Adrenal gland (tissue), 12 donors: Measurements from ENCODE around the gene ATXN10. TPM values are rescaled to one million over a fixed set of nuclear protein-coding genes. Genes with fewer than 3 reads are reported as not detected.
A peak's percentile ranks its signal among the peaks of the same experiment; 100 is the strongest.

Experiments used
- DNase-seq, 7 donors: peaks; one replicate each; pipeline ENCODE4 v3.0.0-alpha.2; 2019 to 2020
- H3K27ac ChIP-seq, 5 donors: fragments of 200-600 bp; sonication (generic) in 4 of 5; 1 replicate in 3 of 5; 2 replicates in 2 of 5; pipeline versions ENCODE4 v1.5.1 to v1.8.0; 2016 to 2020; ENCODE audit warnings: mild to moderate bottlenecking in 1 of 5
- H3K27me3 ChIP-seq: fragments of 200-600 bp; 2 replicates; pipeline ENCODE4 v1.8.0; 2021
- H3K36me3 ChIP-seq, 2 donors: fragments of 200-600 bp; replicated peaks in 1 of 2; 1 replicate in 1 of 2; 2 replicates in 1 of 2; pipeline versions ENCODE4 v1.5.1 to v1.8.0; 2018 to 2022
- H3K4me1 ChIP-seq, 2 donors: fragments of 200-600 bp; replicated peaks in 1 of 2; 1 replicate in 1 of 2; 2 replicates in 1 of 2; pipeline versions ENCODE4 v1.5.1 to v1.8.0; 2018 to 2021
- H3K4me3 ChIP-seq, 4 donors: fragments of 200-600 bp; sonication (generic) in 3 of 4; one replicate each; pipeline ENCODE4 v1.5.1; 2016 to 2018
- H3K9me3 ChIP-seq, 3 donors: fragments of 200-600 bp; sonication (generic) in 1 of 3; replicated peaks in 1 of 3; 1 replicate in 2 of 3; 2 replicates in 1 of 3; pipeline versions ENCODE4 v1.5.1 to v1.8.0; 2016 to 2021
- CTCF ChIP-seq, 6 experiments: fragments of 450-650 bp in 4 of 6; fragments of 200-600 bp in 2 of 6; sonication (generic) in 1 of 6; IDR thresholded peaks; 1 replicate in 5 of 6; 2 replicates in 1 of 6; pipeline versions ENCODE4 v1.5.1 to v1.8.0; 2016 to 2021; ENCODE audit warnings: antibody characterized with exemption in 6 of 6, mild to moderate bottlenecking in 2 of 6, moderate library complexity in 1 of 6
- POLR2A ChIP-seq, 2 donors: fragments of 450-650 bp; IDR thresholded peaks; one replicate each; pipeline ENCODE4 v1.6.1; 2017; ENCODE audit warnings: antibody characterized with exemption in 2 of 2, mild to moderate bottlenecking in 2 of 2, moderate library complexity in 1 of 2
- WGBS, 4 donors: extraction: QIAGEN DNeasy Blood & Tissue Kit in 2 of 4; methylation state at CpG; one replicate each; pipeline versions ENCODE4 v1.1.5 to v1.1.7; 2013 to 2017; 5-methylcytosine and 5-hydroxymethylcytosine counted together
- intact Hi-C, 2 donors: fragments of 100-400 bp; cut with DNase I; formaldehyde crosslinking; loops; one replicate each; pipeline versions ENCODE4 v1.14.1 to v1.15.0; 2022 to 2023
- polyA plus RNA-seq, 3 donors: library from polyadenylated mRNA; stranded (reverse); fragments of 200-250 nt in 2 of 3; fragments of 350-450 nt in 1 of 3; fragmentation: Illumina TruSeq in 1 of 3; extraction: RNeasy Lipid Tissue Mini Kit (QIAGEN cat#74804) in 1 of 3; gene quantifications; one replicate each; pipeline ENCODE4 v1.2.3, GENCODE V29; 2013 to 2014
- total RNA-seq, 9 donors: library from RNA; depleted of rRNA in 4 of 9; stranded (reverse); fragments of >200 nt in 4 of 9; fragments of 120-200 nt in 1 of 9; fragmentation: NEBNext Ultra II Directional in 1 of 9; extraction: Animal tissue kit (Norgen Biotek cat#: 25700) in 1 of 9; gene quantifications; one replicate each; pipeline versions ENCODE4 v1.1.0 to v1.2.4, GENCODE V29; 2013 to 2023
- donor health status: healthy with polysubstance abuse.
- donor health status: Bipolar disorder and iron deficiency.
- donor health status: DM: yes; HTN: yes; CAD: no.
- donor health status: DM: no; HTN: no; CAD: no.
- donor health status: DM: no; HTN: no; CAD: no.
- donor health status: DM: yes; HTN: yes; CAD: no.

Gene ATXN10
- total and polyA plus RNA-seq, 12 donors: 21.2 to 306 (median 165) TPM

GRCh38 chr22:45743687-45744086, 72.1 kb downstream of the ATXN10 start:
- 75 to 83% (median 81%) methylated on average over 1 of the region's 1 CpG; no CpG with 5 or more reads in 1 of the 4 donors for WGBS, 4 donors
- Histone ChIP-seq H3K9me3 (no peaks in the 10 kb centered on the region), H3K27ac (peak overlapping the region in 1 of 5 donors; percentile 50), H3K36me3 (peaks cover 0 to 31% of the 10 kb centered on the region in 2 donors), H3K4me1 (peaks cover 4 to 14% of the 10 kb centered on the region in 2 donors), H3K4me3 (no peak overlapping the region), H3K27me3 (no peaks in the 10 kb centered on the region)
- no peak for DNase-seq
- TF ChIP-seq CTCF (IDR thresholded peaks at IDR 0.05) (no peak), POLR2A (IDR thresholded peaks at IDR 0.05) (no peak)
- intact Hi-C loops: no loop called here

- peaks cover 4 to 14% of the 10 kb centered on the region in 2 donors for H3K4me1 ChIP-seq
- H3K4me3 ChIP-seq: no peak overlapping the region
- H3K9me3 ChIP-seq: no peaks in the 10 kb centered on the region
- no peak overlapping the region for H3K27ac ChIP-seq
- H3K36me3 ChIP-seq: peaks cover 0 to 23% of the 10 kb centered on the region in 2 donors
- WGBS, 4 donors: 82 to 92% (median 87%) methylated on average over 5 of the region's 5 CpGs
- H3K27me3 ChIP-seq: no peaks in the 10 kb centered on the region
- no peak for DNase-seq
- TF ChIP-seq POLR2A (IDR thresholded peaks at IDR 0.05): no peak
- no peak for TF ChIP-seq CTCF (IDR thresholded peaks at IDR 0.05)
- intact Hi-C loops: no loop called here
Measured at GRCh38 chr22:45744442-45744841, 72.8 kb downstream of the ATXN10 start.

GRCh38 chr22:45750626-45751025, 79.0 kb downstream of the ATXN10 start:
- no peak for DNase-seq
- H3K27me3 ChIP-seq: no peaks in the 10 kb centered on the region
- H3K4me3 ChIP-seq: no peak overlapping the region
- no peaks in the 10 kb centered on the region for H3K9me3 ChIP-seq
- no peak overlapping the region for H3K27ac ChIP-seq
- 82 to 91% (median 86%) methylated on average over 3 of the region's 3 CpGs for WGBS, 4 donors
- no peaks in the 10 kb centered on the region for H3K36me3 ChIP-seq
- TF ChIP-seq CTCF (IDR thresholded peaks at IDR 0.05) (no peak), POLR2A (IDR thresholded peaks at IDR 0.05) (no peak)
- intact Hi-C loops: no loop called here
- no peaks in the 10 kb centered on the region for H3K4me1 ChIP-seq

- Histone ChIP-seq H3K4me1 (peaks cover 0 to 11% of the 10 kb centered on the region in 2 donors), H3K4me3 (no peak overlapping the region), H3K36me3 (no peaks in the 10 kb centered on the region), H3K27ac (no peak overlapping the region), H3K27me3 (no peaks in the 10 kb centered on the region), H3K9me3 (no peaks in the 10 kb centered on the region)
- WGBS, 4 donors: 95 to 100% (median 97%) methylated on average over 2 of the region's 2 CpGs
- intact Hi-C loops: no loop called here
- TF ChIP-seq CTCF (IDR thresholded peaks at IDR 0.05) (no peak), POLR2A (IDR thresholded peaks at IDR 0.05) (no peak)
- DNase-seq: no peak
Measured at GRCh38 chr22:45752036-45752435, 80.4 kb downstream of the ATXN10 start.
